HG03558 (cell line): ENCODE data around the gene TMEM185B.
A peak's percentile ranks its signal among the peaks of the same experiment; 100 is the strongest.
"Not testable (repeated sequence)": the region's sequence is repeated elsewhere in the genome, so short reads cannot be mapped to it uniquely, and the experiment has no call there.

Experiments used
- ATAC-seq: cut with Tn5 transposase; IDR thresholded peaks from one replicate; pipeline ENCODE4 v1.9.1; 2021; ENCODE audit warnings: moderate number of reproducible peaks; ENCODE audit not compliant: unreplicated experiment; ENCODE audit errors: extremely low read depth

Gene TMEM185B

DNA sequence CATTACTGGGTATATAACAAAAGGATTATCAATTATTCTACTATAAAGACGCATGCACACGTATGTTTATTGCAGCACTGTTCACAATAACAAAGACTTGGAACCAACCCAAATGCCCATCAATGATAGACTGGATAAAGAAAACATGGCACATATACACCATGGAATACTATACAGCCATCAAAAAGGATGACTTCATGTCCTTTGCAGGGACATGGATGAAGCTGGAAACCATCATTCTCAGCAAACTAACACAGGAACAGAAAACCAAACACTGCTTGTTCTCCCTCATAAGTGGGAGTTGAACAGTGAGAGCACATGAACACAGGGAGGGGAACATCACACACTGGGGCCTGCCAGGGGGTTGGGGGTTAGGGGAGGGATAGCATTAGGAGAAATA is 12.0 kb upstream of the TMEM185B start:
- ATAC-seq, result not testable (repeated sequence)

DNA sequence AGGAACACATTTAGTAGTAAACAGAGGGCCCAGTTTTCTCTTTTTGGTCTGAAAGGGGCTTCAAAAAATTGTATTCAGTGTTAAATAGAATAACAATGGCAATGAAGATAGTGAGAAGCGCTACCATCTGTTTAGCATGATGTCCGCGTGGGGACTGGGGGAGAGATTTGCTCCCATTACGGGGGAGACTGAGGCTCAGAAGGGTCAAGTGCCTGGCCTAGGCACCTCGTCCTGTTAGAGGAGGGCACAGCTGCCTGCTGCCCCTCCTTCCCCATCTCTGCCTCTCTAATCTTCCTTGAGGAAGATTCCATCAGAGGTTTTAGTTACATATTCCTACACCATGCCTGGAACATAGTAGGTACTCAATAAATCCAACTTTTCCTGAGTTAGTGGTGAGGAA is 10.1 kb upstream of the TMEM185B start:
- no peak for ATAC-seq

GRCh38 chr2:120231974-120232635 is 8.9 kb upstream of the TMEM185B start:
- peak; percentile 80 for ATAC-seq

DNA sequence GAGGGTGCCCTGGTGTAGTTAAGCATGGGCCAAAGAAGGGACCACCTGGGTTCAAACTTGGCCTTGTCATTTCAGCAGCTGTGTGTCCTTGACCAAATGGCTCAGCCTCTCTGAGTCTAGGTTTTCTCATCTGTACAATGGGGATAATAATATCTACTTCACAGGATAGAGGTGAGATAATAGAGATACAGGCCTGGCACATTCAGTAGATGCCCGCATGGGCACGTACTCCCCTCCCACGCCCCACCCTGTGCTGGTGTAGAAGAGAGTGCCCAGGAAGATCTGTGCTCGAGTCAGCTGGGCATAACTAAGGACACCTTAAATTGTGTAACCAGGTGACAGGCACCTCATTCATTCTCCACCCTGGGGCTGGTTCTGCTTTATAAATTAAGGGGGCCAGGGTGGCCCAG is 8.4 kb upstream of the TMEM185B start:
- no peak for ATAC-seq

DNA sequence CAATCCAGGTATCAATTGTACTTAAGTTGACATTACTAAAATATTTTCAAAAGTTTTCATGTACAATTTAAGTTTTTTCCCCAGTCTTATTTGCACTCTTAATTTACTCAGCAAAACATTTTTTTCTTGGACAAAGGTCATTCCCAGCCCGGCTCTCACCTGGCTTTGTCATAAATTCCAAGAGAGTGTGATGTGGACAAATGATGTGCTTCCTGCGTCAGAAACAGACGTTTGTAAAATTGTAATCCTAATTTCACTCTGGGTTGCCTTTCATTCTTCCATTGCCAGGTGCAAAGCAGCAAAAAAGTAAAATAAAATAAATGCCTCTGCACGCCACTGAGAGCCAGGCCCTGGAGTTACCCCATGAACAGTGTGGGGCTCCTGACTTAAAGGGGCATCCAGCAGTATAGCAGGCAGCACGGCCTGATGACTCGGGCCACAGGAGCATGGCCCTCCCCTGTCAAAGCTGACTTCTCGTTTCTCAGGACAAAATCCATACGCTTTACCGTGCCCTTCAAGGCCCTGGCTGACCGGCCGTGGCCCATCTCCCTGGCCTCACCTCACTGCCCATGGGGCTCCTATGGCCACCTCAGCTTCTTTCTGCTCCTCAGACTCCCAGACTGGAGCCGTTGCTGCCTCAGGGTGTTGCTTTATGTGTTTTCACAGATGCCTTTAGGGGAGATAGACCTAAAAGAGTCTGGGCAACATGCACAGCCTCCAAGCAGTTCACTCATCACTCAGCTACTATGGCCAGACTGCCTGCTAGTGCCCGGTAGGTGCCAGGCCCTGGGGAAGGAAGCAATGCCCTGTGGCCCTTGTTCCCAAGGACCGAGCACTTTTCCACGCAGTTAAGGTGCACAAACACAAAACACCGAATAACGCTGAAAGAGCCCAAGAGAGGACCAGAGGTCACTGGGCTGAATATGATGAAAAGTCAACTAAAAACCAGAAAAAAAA is 7.6 kb upstream of the TMEM185B start:
- no peak for ATAC-seq

DNA sequence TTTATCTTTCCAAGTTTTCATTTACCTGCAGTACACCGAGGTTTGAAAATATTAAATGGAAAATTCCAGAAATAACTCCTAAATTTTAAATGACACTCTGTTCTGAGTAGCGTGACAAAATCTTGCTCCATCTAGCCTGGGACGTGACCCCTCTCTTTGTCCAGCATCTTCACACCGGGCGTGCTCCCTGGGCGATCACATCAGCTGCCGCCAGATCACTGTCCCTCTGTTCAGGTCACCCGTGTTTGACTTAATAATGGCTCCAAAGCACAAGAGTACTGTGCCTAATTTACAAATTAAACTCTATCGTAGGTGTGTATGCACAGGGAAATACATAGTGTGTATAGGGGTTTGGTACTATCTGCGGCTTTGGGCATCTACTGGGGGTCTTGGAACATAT is 6.1 kb upstream of the TMEM185B start:
- ATAC-seq, result no peak

- ATAC-seq, result no peak
These were observed 5.3 kb upstream of the TMEM185B start for GRCh38 chr2:120228503-120228902.

- ATAC-seq, result no peak
These were observed 4.2 kb upstream of the TMEM185B start for GRCh38 chr2:120227111-120227991.

- no peak for ATAC-seq
These were observed 3.1 kb upstream of the TMEM185B start for GRCh38 chr2:120226316-120226715.

DNA sequence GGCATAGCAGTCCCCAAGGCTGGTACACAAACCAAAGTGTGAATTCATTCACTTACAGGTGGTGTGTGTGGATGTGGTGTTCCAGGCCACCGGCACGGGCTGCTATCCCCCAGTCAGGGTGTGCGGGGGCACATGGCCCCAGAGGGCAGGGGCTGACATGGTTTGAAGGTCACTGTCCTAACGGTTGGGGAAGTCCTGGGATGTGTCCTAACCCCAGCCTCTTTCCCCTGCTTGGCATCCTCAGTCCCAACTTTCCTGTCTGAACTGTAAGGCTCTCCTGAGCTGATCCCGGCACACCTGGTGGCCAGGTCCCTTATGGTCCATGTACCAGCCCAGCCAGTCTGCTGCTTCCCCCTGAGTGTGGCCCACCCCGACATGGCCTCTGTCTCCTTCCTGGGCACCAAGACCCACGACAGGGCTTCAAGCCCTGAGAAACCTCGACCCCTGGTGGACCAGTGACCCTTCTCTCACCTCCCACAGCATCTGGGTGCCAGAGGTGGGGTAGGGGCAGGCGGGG is 2.4 kb upstream of the TMEM185B start:
- ATAC-seq, result no peak

DNA sequence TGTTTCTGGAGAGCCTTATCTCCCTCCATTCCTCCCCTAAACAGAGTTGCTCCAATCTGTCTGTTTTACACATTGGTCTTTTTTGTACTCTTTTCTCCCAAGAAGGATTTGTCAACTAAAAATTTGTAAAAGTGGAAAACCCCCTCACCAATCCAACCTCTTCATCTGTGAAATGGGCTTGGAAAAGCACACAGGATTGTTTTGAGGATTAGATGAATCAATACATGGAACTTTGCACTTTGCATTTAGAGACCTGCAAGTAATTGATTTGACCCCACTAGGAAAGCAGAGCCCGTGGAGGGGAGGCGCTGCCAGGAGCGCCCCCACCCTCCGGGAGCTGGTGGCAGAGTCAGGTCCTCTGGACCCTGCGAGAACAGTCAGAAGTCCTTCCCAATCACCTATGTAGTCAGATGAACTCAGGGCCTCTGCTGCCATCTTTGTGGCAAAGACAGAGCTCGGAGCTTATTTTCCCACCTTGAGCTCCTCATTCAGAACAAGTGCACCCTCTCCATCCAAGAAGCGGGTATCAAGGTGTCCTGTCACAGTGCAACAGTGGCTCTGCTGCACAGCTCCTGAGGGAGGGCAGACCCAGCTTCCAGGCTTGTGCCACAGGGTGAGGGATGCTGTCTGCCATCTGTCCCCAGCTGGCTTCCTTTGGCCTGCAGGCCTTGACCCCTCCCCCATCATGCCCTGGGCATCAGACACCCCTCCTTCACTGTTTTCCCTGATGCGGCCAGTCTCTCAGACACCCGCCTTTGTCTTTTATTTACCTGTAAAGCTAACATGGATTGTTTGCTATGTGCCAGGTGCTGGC is 1.7 kb upstream of the TMEM185B start:
- no peak for ATAC-seq

DNA sequence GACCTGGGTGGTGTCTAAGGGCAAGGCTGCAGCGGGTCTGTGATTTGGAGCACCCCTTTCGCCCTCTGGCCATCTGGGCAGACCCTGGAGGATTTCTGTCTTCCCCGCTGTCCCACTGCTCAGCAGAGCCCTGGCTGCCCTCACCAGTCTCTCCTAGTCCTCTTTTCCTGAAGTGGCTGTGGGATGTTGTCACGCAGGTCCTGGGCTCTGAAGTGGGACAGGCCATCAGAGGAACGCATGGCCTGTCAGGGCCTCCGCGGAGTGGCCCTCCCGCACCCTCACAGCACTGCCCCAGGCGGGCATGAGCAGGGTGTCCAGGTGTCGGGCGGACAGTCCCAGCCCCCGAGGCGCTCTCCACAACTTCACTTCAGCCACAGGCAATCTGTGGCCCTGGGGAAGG is 1.1 kb upstream of the TMEM185B start:
- no peak for ATAC-seq

- ATAC-seq, result no peak
These were observed 790 bp downstream of the TMEM185B start for GRCh38 chr2:120222186-120223033.

DNA sequence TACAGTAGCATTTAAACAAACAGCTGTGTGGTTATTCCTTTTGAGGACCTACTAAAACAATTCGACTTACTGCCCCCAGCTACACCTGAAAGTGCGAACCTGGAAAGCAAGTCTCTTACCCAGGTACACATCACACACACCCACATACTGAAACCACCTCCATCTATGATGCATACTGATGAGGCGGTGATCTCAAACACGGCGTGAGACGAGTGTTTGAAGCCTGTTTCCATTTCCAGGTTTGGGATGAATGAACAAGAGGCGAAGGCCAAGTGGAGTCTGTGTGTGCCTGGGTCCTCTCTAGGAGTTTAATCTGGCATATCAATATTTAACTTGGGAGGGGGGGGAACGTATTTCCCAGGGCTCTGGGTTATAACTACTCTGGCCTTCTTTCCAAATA is 1.6 kb downstream of the TMEM185B start:
- ATAC-seq, result no peak

- ATAC-seq, result no peak
These were observed 2.4 kb downstream of the TMEM185B start for GRCh38 chr2:120220756-120221155.

- no peak for ATAC-seq
These were observed 3.4 kb downstream of the TMEM185B start for GRCh38 chr2:120219766-120220165.

GRCh38 chr2:120219291-120219690 is 3.9 kb downstream of the TMEM185B start:
- no peak for ATAC-seq

DNA sequence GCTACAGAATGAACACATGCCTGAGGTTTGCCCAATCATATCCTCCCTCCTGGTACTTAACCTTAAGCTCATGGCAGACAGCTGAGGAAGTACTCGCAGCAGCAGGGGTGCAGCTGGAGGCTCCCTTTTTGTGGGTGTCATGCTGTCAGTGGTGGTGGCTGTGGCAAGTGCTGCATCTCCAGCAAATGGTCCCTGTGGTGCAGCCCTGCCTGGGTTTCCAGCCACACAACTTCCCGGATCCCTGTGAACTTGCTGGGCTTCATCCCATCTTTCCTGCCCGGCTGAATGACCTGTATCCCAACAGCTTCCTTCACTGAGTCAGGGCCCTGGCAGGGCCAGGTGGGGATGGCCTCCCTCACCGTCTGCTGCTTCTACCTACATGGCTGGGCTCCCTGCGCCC is 5.0 kb downstream of the TMEM185B start:
- ATAC-seq, result no peak

GRCh38 chr2:120210270-120210693 is 12.9 kb downstream of the TMEM185B start:
- ATAC-seq, result no peak
